ENCODE data around the gene RBM33.

RBM33 gene

DNA sequence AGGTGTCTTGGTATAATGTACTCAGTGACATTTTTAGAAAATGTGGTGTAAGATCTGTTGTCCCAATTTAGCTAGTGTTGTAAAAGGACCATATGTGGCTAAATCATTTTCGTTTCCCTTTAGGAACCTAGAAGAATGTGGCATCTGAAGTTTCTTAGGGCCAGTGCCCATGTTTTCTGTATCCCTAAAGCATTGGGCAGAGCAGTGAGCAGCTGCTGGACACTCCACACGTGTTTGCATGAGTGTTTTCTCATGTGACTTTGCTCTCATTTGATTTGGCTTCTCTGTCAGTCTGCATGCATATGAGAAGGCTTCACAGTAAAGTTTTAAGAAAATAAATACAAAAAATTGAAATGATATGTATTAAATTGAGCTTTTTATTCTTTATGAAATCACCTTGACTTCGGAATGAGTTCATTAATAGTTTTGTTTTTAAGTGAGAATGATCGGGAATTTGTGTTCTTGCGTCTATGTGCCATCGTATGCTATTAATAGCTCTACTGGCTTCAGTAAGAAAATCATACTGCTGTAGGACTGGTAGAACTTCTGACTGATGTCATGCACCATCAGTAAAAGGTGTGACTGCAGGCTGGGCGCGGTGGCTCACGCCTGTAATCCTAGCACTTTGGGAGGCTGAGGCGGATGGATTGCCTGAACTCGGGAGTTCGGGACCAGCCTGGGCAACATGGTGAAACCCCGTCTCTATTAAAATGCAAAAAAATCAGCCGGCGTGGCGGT, 61.3 kb downstream of the RBM33 start:
- DNase-seq (ENCODE audit: extremely low read depth, low read depth) = no peak
- TF ChIP-seq, protein P1, sequence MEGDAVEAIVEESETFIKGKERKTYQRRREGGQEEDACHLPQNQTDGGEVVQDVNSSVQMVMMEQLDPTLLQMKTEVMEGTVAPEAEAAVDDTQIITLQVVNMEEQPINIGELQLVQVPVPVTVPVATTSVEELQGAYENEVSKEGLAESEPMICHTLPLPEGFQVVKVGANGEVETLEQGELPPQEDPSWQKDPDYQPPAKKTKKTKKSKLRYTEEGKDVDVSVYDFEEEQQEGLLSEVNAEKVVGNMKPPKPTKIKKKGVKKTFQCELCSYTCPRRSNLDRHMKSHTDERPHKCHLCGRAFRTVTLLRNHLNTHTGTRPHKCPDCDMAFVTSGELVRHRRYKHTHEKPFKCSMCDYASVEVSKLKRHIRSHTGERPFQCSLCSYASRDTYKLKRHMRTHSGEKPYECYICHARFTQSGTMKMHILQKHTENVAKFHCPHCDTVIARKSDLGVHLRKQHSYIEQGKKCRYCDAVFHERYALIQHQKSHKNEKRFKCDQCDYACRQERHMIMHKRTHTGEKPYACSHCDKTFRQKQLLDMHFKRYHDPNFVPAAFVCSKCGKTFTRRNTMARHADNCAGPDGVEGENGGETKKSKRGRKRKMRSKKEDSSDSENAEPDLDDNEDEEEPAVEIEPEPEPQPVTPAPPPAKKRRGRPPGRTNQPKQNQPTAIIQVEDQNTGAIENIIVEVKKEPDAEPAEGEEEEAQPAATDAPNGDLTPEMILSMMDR (IDR thresholded peaks at IDR 0.05; ENCODE audit: low read depth, low read length) = no peak

DNA sequence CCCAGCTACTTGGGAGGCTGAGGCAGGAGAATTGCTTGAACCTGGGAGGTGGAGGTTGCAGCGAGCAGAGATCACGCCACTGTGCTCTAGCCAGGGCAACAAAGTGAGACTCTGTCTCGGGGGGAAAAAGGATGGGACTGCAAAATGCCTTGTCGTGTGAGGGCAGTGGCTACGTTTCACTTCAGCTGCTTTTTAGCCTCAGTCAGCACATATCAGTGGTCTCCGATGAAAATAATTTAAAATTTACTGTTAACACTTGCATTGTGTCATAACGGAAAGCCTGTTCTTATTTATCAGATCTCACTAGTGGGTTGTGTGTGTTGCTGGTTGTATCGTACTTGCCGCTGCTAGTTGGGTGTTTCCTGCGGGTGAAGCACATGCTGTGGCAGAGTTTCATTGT, 61.9 kb downstream of the RBM33 start:
- TF ChIP-seq, protein P1 (IDR thresholded peaks at IDR 0.05; ENCODE audit: low read depth, low read length) = no peak
- no peak for DNase-seq (ENCODE audit: extremely low read depth, low read depth)

DNA sequence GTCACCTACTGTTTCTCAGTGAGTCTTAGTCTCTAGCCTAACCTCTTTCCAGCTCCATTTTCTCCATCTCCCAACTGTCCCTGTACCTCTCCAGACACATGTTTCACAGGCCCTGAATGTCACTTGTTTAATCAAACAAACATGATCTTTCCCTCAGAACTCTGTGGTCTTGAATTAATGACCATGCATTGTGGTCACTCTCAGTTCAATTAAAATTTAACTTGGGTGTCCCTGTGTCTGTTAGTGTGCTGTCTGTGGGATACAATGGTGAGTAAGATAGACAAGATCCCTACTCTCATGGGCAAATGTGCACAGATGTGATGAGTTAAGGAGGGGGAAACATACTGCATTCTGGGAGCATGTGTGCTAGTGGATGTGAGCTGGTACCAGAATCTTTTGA, 65.0 kb downstream of the RBM33 start:
- DNase-seq (ENCODE audit: extremely low read depth, low read depth) = no peak
- TF ChIP-seq, protein P1 (IDR thresholded peaks at IDR 0.05; ENCODE audit: low read depth, low read length) = no peak

DNA sequence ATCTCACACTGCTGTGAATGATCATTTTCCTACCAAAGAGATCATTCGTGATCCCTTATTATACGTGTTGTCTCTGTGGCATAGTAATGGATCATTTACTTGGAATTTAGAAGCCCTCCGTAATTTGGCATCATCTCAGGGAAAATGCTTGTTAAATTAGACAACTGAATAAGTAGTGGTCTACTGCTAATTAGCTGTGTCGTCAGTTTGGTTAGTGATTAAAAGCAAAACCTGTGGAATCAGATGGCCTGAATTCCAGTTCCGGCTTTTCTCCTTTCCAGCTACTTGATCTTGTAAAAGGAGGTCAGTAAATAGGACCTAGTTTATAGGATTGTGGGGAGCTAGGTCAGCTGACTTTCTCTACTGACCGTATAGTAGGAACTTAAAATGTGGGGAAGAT, 65.6 kb downstream of the RBM33 start:
- TF ChIP-seq, protein P1 (IDR thresholded peaks at IDR 0.05; ENCODE audit: low read depth, low read length) = no peak
- DNase-seq (ENCODE audit: extremely low read depth, low read depth) = no peak

DNA sequence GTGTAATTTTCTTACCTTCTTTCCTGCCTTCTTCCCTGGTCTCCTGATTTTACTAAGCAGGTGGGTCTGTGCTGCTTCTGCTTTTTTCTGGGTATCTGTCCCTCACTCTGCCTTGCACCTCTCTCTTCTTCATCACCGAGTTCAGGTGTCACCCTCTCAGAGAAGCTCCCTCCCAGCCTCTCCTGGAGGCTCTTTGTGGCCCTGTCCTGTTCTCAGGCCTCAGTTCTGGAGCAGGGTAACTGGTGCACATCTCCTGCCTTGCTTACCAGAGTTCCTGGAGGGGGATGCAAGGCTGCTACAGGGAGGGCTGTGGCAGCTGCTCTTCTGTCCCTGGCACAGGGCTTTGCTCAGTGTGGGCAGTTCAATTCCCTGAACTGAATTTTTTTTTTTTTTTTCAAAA, 66.1 kb downstream of the RBM33 start:
- no peak for DNase-seq (ENCODE audit: extremely low read depth, low read depth)

DNA sequence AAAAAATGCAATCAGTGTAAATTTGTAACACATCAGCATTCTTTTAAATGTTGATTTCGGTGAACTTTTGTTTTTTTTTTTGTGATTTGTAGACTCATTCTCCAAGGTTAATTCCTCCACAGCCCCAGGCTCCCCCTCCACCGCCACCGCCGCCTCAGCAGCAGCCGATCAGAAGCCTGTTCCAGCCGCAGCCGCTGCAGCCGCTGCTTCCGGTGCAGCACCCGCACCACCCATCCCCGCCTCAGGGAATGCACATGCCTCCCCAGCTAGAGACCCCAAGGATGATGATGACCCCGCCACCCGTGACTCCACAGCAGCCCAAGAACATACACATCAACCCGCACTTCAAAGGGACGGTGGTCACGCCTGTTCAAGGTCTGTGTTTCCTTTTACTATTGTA, 66.6 kb downstream of the RBM33 start:
- no peak for DNase-seq (ENCODE audit: extremely low read depth, low read depth)
- TF ChIP-seq, protein P1 (IDR thresholded peaks at IDR 0.05; ENCODE audit: low read depth, low read length) = no peak

More for the DNA sequence above, 66.1 kb downstream of the RBM33 start:
- TF ChIP-seq, protein P1 (IDR thresholded peaks at IDR 0.05; ENCODE audit: low read depth, low read length) = no peak

DNA sequence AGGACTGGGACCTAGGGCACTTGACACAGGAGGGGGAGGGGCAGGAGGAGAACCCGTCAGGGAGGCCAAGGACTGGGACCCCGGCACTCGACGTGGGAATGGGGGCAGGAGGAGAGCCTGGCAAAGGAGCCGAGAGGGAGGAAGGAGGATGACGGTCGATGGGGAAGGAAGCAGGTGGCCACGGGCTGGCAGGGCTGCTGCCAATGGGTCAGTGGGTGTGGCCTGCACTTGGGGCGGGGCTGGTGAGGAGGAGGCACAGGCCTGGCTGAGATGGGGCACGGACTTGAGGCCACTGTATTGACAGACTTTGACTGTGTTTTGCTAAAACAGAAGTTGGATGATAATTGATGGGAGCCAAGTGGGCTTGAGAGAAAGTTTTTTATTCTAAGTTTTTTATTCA, 68.9 kb downstream of the RBM33 start:
- DNase-seq (ENCODE audit: extremely low read depth, low read depth) = no peak
- TF ChIP-seq, protein P1 (IDR thresholded peaks at IDR 0.05; ENCODE audit: low read depth, low read length) = no peak
